Iris pigment epithelial cell (primary cell): ENCODE results near the gene ATP1A1.

ENCODE experiments used
- DNase-seq: peaks from one replicate; pipeline ENCODE4 v3.0.0-alpha.2; 2011; ENCODE audit warnings: low read depth

ATP1A1 gene

GRCh38 chr1:116372191-116372590 lies 853 bp upstream of the ATP1A1 start:
- DNase-seq = no peak

- DNase-seq = peak; percentile 61
Observed at GRCh38 chr1:116373431-116374352, 648 bp downstream of the ATP1A1 start.

- DNase-seq = no peak
Observed at GRCh38 chr1:116374353-116375147, 1.5 kb downstream of the ATP1A1 start.

- peak; percentile 34 for DNase-seq
Observed at GRCh38 chr1:116375148-116375886, 2.3 kb downstream of the ATP1A1 start.

- peak; percentile 85 for DNase-seq
Observed at GRCh38 chr1:116375887-116376728, 3.1 kb downstream of the ATP1A1 start.

- DNase-seq = no peak
Observed at GRCh38 chr1:116376729-116377086, 3.7 kb downstream of the ATP1A1 start.

GRCh38 chr1:116377541-116378529 lies 4.8 kb downstream of the ATP1A1 start:
- peak; percentile 97 for DNase-seq

- peak; percentile 24 for DNase-seq
Observed at GRCh38 chr1:116379057-116379630, 6.1 kb downstream of the ATP1A1 start.

GRCh38 chr1:116379674-116380498 lies 6.8 kb downstream of the ATP1A1 start:
- DNase-seq = no peak

- DNase-seq = no peak
Observed at GRCh38 chr1:116380499-116381242, 7.6 kb downstream of the ATP1A1 start.

- peak; percentile 63 for DNase-seq
Observed at GRCh38 chr1:116382321-116382720, 9.3 kb downstream of the ATP1A1 start.

GRCh38 chr1:116382857-116383483 lies 9.9 kb downstream of the ATP1A1 start:
- no peak for DNase-seq

- DNase-seq = no peak
Observed at GRCh38 chr1:116386042-116386441, 13.0 kb downstream of the ATP1A1 start.

GRCh38 chr1:116387551-116387950 lies 14.5 kb downstream of the ATP1A1 start:
- DNase-seq = no peak

GRCh38 chr1:116388122-116388521 lies 15.1 kb downstream of the ATP1A1 start:
- no peak for DNase-seq

GRCh38 chr1:116389013-116389412 lies 16.0 kb downstream of the ATP1A1 start:
- DNase-seq = no peak

GRCh38 chr1:116389686-116390085 lies 16.6 kb downstream of the ATP1A1 start:
- no peak for DNase-seq

- DNase-seq = no peak
Observed at GRCh38 chr1:116390195-116390594, 17.2 kb downstream of the ATP1A1 start.
